Vagina (tissue), 2 donors: ENCODE measurements around the gene ADCK2.

Experiments
- CTCF ChIP-seq, 3 experiments: fragments of 450-650 bp in 2 of 3; fragments of 200-600 bp in 1 of 3; sonication (generic) in 1 of 3; IDR thresholded peaks; one replicate each; pipeline ENCODE4 v1.5.1; 2017 to 2019; ENCODE audit warnings: antibody characterized with exemption in 3 of 3, mild to moderate bottlenecking in 2 of 3, moderate library complexity in 2 of 3
- POLR2AphosphoS5 ChIP-seq, 2 donors: sonication (generic); formaldehyde crosslinking; IDR thresholded peaks; one replicate each; pipeline ENCODE4 v1.9.0; 2017; ENCODE audit warnings: antibody characterized with exemption in 2 of 2, mild to moderate bottlenecking in 2 of 2, low read depth in 1 of 2; ENCODE audit not compliant: insufficient read depth in 1 of 2

DNA sequence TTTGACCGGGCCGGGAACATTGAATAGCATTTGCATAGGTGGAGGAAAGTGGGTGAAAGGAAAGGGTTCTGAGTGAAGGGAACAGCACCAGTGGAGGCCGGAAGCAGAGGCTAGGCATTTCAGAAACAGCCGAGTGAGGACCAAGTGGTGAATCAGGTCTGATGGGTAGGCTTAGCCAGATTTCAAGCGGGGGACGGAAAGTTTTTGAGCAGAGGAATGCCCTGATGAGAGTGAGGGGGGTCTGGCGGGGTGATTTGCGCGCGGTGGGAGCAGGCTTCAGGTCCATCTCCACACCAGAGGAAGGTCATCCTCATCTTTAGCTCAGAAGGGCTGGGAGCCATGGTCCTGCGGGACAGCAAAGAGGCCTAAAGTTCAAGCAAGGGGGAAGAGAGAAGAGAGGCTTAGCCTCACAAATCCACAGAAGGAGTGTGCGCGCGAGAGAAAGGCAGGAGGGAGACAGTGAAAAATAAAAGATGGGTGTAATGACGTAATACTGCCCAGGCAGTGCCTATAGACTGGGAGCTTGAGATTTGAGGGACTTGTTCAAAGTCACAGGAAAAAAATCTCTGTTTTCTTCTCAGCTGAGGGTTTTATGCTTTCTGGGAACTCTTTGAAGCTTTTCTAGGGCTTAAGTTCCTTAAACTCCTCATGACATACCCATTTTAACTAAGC lies 31.1 kb upstream of the ADCK2 start:
- TF ChIP-seq CTCF (IDR thresholded peaks at IDR 0.05) (no peak), POLR2AphosphoS5 (IDR thresholded peaks at IDR 0.05; ENCODE audit: insufficient read depth in 1 of 2, low read depth in 1 of 2) (no peak)
